ENCODE results near the gene CCDC13.

Gene CCDC13

DNA sequence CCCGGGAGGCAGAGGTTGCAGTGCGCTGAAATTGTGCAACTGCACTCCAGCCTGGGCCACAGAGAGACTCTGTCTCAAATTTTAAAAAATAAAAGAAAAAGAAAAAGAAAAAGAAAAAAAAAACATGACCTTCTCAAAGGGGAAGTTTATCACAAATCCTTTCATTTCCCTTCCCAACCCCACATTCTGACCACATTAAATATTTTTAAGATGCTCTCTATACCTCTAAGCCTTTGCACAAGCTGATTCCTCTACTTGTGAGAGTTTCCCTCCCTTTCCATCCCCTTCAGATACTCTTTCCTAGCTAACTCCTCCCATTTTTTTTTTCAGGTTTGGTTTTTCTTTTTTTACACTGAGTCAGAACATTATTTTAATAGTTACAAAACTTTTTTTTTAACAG, 27.2 kb upstream of the CCDC13 start:
- DNase-seq (ENCODE audit: low read depth in 1 of 2, low spot score in 1 of 2), result no peak
- TF ChIP-seq GABPA (IDR thresholded peaks at IDR 0.05; ENCODE audit: low read depth) (no peak), POLR2AphosphoS5 (IDR thresholded peaks at IDR 0.05; ENCODE audit: low read depth) (no peak), SPI1 (IDR thresholded peaks at IDR 0.05; ENCODE audit: borderline replicate concordance, low read depth) (no peak)
- TF ChIP-seq, protein P1, sequence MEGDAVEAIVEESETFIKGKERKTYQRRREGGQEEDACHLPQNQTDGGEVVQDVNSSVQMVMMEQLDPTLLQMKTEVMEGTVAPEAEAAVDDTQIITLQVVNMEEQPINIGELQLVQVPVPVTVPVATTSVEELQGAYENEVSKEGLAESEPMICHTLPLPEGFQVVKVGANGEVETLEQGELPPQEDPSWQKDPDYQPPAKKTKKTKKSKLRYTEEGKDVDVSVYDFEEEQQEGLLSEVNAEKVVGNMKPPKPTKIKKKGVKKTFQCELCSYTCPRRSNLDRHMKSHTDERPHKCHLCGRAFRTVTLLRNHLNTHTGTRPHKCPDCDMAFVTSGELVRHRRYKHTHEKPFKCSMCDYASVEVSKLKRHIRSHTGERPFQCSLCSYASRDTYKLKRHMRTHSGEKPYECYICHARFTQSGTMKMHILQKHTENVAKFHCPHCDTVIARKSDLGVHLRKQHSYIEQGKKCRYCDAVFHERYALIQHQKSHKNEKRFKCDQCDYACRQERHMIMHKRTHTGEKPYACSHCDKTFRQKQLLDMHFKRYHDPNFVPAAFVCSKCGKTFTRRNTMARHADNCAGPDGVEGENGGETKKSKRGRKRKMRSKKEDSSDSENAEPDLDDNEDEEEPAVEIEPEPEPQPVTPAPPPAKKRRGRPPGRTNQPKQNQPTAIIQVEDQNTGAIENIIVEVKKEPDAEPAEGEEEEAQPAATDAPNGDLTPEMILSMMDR (IDR thresholded peaks at IDR 0.05; ENCODE audit: insufficient read depth, low read length), result no peak
- TF ChIP-seq, protein P2, sequence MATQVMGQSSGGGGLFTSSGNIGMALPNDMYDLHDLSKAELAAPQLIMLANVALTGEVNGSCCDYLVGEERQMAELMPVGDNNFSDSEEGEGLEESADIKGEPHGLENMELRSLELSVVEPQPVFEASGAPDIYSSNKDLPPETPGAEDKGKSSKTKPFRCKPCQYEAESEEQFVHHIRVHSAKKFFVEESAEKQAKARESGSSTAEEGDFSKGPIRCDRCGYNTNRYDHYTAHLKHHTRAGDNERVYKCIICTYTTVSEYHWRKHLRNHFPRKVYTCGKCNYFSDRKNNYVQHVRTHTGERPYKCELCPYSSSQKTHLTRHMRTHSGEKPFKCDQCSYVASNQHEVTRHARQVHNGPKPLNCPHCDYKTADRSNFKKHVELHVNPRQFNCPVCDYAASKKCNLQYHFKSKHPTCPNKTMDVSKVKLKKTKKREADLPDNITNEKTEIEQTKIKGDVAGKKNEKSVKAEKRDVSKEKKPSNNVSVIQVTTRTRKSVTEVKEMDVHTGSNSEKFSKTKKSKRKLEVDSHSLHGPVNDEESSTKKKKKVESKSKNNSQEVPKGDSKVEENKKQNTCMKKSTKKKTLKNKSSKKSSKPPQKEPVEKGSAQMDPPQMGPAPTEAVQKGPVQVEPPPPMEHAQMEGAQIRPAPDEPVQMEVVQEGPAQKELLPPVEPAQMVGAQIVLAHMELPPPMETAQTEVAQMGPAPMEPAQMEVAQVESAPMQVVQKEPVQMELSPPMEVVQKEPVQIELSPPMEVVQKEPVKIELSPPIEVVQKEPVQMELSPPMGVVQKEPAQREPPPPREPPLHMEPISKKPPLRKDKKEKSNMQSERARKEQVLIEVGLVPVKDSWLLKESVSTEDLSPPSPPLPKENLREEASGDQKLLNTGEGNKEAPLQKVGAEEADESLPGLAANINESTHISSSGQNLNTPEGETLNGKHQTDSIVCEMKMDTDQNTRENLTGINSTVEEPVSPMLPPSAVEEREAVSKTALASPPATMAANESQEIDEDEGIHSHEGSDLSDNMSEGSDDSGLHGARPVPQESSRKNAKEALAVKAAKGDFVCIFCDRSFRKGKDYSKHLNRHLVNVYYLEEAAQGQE (IDR thresholded peaks at IDR 0.05; ENCODE audit: insufficient replicate concordance, low read depth), result no peak
- Histone ChIP-seq H3K27ac (replicated peaks) (no peak overlapping the region), H3K4me3 (replicated peaks; ENCODE audit: insufficient read depth, low read length) (no peak overlapping the region), H3K27me3 (ENCODE audit: insufficient read depth, poor library complexity, severe bottlenecking) (no peaks in the 10 kb centered on the region)

DNA sequence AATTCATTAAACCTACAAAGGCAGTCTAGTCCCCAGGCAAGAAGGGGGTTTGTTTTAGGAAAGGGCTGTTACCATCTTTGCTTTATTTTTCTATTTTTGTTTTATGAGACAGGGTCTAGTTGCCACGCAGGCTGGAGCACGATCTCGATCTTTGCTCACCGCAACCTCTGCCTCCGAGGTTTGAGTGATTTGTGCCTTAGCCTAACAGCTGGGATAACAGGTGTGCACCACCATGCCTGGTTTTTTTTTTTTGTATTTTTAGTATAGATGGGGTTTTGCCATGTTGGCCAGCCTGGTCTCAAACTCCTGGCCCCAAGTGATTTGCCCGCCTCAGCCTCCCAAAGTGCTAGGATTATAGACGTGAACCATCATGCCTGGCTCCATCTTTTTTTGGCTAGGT, 26.3 kb upstream of the CCDC13 start:
- H3K27ac ChIP-seq (replicated peaks), result no peak overlapping the region
- no peaks in the 10 kb centered on the region for H3K27me3 ChIP-seq (ENCODE audit: insufficient read depth, poor library complexity, severe bottlenecking)
- H3K4me3 ChIP-seq (replicated peaks; ENCODE audit: insufficient read depth, low read length), result no peak overlapping the region
- no peak for TF ChIP-seq GABPA (IDR thresholded peaks at IDR 0.05; ENCODE audit: low read depth)
- TF ChIP-seq, protein P1 (IDR thresholded peaks at IDR 0.05; ENCODE audit: insufficient read depth, low read length), result no peak
- no peak for TF ChIP-seq POLR2AphosphoS5 (IDR thresholded peaks at IDR 0.05; ENCODE audit: low read depth)
- TF ChIP-seq, protein P2 (IDR thresholded peaks at IDR 0.05; ENCODE audit: insufficient replicate concordance, low read depth), result no peak
- no peak for TF ChIP-seq SPI1 (IDR thresholded peaks at IDR 0.05; ENCODE audit: borderline replicate concordance, low read depth)
- no peak for DNase-seq (ENCODE audit: low read depth in 1 of 2, low spot score in 1 of 2)

DNA sequence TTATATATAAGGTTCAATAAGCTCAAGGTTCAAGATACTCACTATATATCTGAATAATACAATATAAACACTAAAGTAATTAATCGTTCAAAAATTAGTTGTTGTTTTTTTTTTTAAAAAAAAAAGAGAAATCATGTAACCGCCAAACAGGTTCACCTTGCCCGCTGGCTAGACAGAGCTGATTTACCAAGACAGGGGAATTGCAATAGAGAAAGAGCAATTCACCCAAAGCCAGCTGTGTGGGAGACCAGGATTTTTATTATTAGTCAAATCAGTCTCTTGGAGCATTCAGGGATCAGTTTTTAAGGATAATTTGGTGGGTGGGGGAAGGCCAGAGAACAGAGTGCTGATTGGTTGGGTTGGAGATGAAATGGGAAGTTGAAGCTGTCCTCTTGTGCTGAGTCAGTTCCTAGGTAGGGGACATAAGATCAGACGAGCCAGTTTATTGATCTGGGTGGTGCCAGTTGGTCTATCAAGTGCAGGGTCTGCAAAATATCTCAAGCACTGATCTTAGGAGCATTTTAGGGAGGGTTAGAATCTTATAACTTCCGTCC, 23.4 kb upstream of the CCDC13 start:
- Histone ChIP-seq H3K4me3 (replicated peaks; ENCODE audit: insufficient read depth, low read length) (no peak overlapping the region), H3K27me3 (ENCODE audit: insufficient read depth, poor library complexity, severe bottlenecking) (no peaks in the 10 kb centered on the region), H3K27ac (replicated peaks) (no peak overlapping the region)
- DNase-seq (ENCODE audit: low read depth in 1 of 2, low spot score in 1 of 2), result no peak
- TF ChIP-seq SPI1 (IDR thresholded peaks at IDR 0.05; ENCODE audit: borderline replicate concordance, low read depth) (no peak), POLR2AphosphoS5 (IDR thresholded peaks at IDR 0.05; ENCODE audit: low read depth) (no peak), GABPA (IDR thresholded peaks at IDR 0.05; ENCODE audit: low read depth) (no peak)
- TF ChIP-seq, protein P1 (IDR thresholded peaks at IDR 0.05; ENCODE audit: insufficient read depth, low read length), result no peak
- TF ChIP-seq, protein P2 (IDR thresholded peaks at IDR 0.05; ENCODE audit: insufficient replicate concordance, low read depth), result no peak
